ENCODE results near the gene EPHB1.

- TF ChIP-seq CTCF (IDR thresholded peaks at IDR 0.05 in 4 of 5, conservative IDR thresholded peaks at IDR 0.05 in 1 of 5) (no peak), POLR2A (IDR thresholded peaks at IDR 0.05) (no peak)
Observed at GRCh38 chr3:134794323-134794722, 737 bp upstream of the EPHB1 start.
